ENCODE results near the gene DDX24. TPM values are rescaled to one million over a fixed set of nuclear protein-coding genes. Genes with fewer than 3 reads are reported as not detected.
A peak's percentile ranks its signal among the peaks of the same experiment; 100 is the strongest.

The DDX24 gene
- polyA plus RNA-seq, 2 of the 4 experiments (the other 2 are of a cell fraction): 121 to 161 TPM

GRCh38 chr14:94042433-94043091 is 38.4 kb downstream of the DDX24 start:
- H3K4me3 ChIP-seq: no peak overlapping the region
- no peaks in the 10 kb centered on the region for H3K4me1 ChIP-seq
- H3K9me3 ChIP-seq: no peaks in the 10 kb centered on the region
- DNase-seq (ENCODE audit: low read depth in 1 of 2, low spot score in 1 of 2): no peak
- no peak overlapping the region for H3K27ac ChIP-seq
- WGBS (ENCODE audit: missing lambda C conversion rate): 93% methylated on average over 10 of the region's 12 CpGs
- no peak for FAIRE-seq
- ChIA-PET POLR2A (no interaction called here), CTCF (interaction anchor here (0.7 to 1.5 kb wide), 4 partner anchors 9 to 103 kb away, joined by 3 to 4 read pairs (median 4); no protein-coding TSS in a partner anchor)
- peak; percentile 4 to 12; a peak in 2 of 6 replicates for ATAC-seq
- TF ChIP-seq ZNF302 (CRISPR knock-in tag; IDR thresholded peaks at IDR 0.05) (no peak), GATA3 (IDR thresholded peaks at IDR 0.05; ENCODE audit: borderline replicate concordance) (no peak), ELK1 (IDR thresholded peaks at IDR 0.05; ENCODE audit: low read depth, low read length) (no peak), FOXS1 (CRISPR knock-in tag; IDR thresholded peaks at IDR 0.05) (no peak), SREBF2 (IDR thresholded peaks at IDR 0.05) (no peak), NPAS2 (CRISPR knock-in tag; IDR thresholded peaks at IDR 0.05; ENCODE audit: borderline replicate concordance) (no peak), HMGXB4 (CRISPR knock-in tag; IDR thresholded peaks at IDR 0.05; ENCODE audit: borderline replicate concordance) (no peak), USF2 (IDR thresholded peaks at IDR 0.05) (no peak), CBX2 (IDR thresholded peaks at IDR 0.05; ENCODE audit: borderline replicate concordance, low read depth) (no peak), SMC3 (IDR thresholded peaks at IDR 0.05) (no peak), ZSCAN20 (CRISPR knock-in tag; IDR thresholded peaks at IDR 0.05) (no peak)
- TF ChIP-seq, protein P1, sequence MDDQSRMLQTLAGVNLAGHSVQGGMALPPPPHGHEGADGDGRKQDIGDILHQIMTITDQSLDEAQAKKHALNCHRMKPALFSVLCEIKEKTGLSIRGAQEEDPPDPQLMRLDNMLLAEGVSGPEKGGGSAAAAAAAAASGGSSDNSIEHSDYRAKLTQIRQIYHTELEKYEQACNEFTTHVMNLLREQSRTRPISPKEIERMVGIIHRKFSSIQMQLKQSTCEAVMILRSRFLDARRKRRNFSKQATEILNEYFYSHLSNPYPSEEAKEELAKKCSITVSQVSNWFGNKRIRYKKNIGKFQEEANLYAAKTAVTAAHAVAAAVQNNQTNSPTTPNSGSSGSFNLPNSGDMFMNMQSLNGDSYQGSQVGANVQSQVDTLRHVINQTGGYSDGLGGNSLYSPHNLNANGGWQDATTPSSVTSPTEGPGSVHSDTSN (IDR thresholded peaks at IDR 0.05): no peak
- H3K4me2 ChIP-seq: no peak overlapping the region

DNA sequence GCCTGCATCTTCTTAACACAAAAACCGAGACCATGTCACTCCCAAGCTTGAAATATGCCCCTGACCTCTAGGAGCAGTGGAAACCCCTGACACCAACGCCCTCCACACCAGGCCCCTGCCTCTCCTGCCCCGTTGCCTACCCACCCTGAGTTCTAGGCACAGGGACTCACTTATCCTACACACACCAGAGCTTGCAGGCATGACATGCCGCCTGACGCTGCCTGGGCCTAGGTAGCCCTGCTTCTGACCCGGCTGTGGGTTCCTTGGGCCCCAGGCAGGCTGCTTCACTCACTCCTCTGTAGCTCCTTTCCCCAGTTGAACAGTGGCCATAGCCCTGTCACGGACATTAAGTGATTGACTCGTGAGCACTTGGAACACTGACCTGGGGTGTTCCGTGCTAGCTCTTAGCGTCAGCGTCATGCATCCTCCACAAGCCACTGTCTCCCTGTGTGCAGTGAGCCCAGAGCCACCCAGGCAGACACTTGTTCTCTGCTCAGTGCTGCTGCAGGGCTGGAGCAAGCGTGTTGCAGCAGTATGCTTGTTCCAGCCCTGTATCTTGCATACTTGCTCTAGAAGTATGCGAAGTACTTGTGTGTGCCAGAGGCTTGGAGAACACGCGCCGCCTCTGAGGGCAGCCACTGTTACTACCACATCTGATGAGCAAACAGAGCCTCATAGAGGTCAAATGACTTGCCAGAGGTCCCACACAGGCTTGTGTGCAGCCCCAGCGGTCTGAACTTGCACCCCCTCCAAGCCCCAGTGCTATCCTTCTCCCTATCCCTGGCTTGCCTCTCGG is 39.3 kb downstream of the DDX24 start:
- H3K4me3 ChIP-seq: no peak overlapping the region
- 83% methylated on average over 18 of the region's 18 CpGs for WGBS (ENCODE audit: missing lambda C conversion rate)
- no peak overlapping the region for H3K4me2 ChIP-seq
- H3K27ac ChIP-seq: no peak overlapping the region
- TF ChIP-seq MAZ (IDR thresholded peaks at IDR 0.05; ENCODE audit: borderline replicate concordance, low read depth, low read length) (no peak), FOSL2 (IDR thresholded peaks at IDR 0.05) (no peak), FOSL2 (CRISPR knock-in tag; IDR thresholded peaks at IDR 0.05) (no peak), ZNF302 (CRISPR knock-in tag; IDR thresholded peaks at IDR 0.05) (no peak), SREBF2 (IDR thresholded peaks at IDR 0.05) (no peak), KDM1A (IDR thresholded peaks at IDR 0.05; ENCODE audit: low read depth) (no peak), ZSCAN20 (CRISPR knock-in tag; IDR thresholded peaks at IDR 0.05) (no peak), HOXA7 (CRISPR knock-in tag; IDR thresholded peaks at IDR 0.05) (no peak)
- ATAC-seq (peak; percentile 8 to 15; a peak in 3 of 6 replicates), DNase-seq (ENCODE audit: low read depth in 1 of 2, low spot score in 1 of 2) (no peak), FAIRE-seq (no peak)
- H3K9me3 ChIP-seq: no peaks in the 10 kb centered on the region
- ChIA-PET POLR2A (no interaction called here), CTCF (interaction anchor here (0.7 to 1.5 kb wide), 4 partner anchors 13 to 139 kb away, joined by 3 to 6 read pairs (median 4); no protein-coding TSS in a partner anchor)
- no peaks in the 10 kb centered on the region for H3K4me1 ChIP-seq

All from A549 (cell line).